Iris pigment epithelial cell (primary cell): ENCODE data around the gene ATP2B2.

Experiments
- DNase-seq: peaks from one replicate; pipeline ENCODE4 v3.0.0-alpha.2; 2011; ENCODE audit warnings: low read depth

Gene ATP2B2

DNA sequence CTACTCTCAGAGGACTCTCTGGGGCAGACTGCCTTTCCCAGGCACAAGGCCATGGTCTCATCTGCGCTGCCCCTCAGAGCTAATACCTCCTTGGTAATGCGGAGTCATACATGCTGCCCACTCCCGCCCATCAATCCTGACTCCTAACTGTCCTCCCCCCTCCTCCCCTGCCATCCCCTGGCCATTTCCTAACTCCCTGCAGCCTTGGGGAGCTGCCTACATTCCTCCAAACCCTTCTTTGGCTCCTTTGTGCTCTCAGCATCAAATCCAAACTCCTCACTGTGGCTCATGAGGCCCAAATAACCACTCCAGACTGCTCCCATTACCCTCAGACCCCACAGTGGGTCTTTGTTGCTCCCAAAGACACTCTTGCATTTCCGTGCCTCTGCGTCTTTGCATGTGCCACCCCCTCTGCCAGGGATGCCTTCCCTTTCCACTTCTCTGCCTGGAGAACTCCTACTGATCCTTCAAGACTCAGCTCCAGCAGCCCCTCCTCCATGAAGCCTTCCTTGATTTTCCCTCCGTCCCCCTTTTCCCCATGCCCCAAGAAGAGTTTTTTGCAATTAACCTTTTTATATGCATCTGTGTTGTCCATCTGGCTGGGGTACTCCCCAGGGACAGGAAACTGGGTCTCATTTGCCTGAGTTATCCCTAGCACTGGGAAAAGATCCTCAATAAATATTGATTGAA lies 5.5 kb upstream of the ATP2B2 start:
- DNase-seq = no peak

DNA sequence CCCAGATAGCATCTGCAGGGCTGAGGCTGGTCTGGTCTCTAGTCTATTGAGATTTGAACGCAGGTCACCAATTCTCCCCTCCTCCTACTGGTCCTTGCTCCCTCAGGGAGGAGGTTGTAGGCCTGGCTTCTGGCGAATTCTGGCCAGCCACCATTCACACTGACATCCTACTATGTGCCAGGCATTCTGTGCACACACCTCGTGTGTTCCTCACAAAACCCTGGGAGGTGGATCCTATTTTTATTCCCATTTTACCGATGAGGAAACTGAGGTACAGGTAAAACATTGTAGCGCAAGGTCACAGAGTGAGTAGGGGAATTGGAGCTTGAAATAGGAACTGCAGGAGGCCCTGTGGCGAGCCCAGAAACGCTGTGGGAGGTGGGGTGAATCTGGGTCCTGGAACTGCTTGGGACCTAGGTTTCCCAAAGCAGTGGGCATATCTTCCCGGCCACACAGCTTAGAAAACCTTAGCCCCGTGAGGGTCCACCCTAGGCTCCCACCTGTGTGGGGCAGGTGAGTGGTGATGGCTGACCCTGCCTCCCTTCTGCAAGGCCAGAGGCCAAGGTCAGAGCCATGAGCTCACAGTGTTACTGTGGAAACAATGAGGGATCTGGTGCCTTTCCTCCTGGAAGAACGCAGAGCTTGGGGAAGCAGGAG lies 4.8 kb upstream of the ATP2B2 start:
- DNase-seq = no peak

GRCh38 chr3:10509325-10509724 lies 3.9 kb upstream of the ATP2B2 start:
- DNase-seq = no peak

GRCh38 chr3:10508619-10509260 lies 3.4 kb upstream of the ATP2B2 start:
- no peak for DNase-seq

DNA sequence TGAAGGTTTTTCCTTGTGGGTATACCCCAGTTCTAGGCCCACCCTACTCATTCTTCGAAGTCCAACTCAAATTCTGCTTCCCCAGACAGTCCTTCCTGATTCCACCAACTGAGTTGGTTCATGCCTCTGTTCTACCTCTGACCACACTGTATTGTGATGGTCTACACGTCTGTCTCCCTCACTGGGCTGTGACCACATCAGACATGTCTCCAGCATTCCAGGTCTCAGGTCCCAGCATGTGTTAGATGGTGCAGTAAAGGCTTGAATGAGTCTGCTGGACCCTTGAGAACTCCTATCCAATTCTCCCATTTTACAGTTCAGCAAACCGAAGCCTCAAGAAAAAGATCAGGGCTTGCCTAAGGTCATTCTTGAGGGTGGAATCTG lies 2.8 kb upstream of the ATP2B2 start:
- DNase-seq = no peak

GRCh38 chr3:10507331-10507730 lies 1.9 kb upstream of the ATP2B2 start:
- no peak for DNase-seq

GRCh38 chr3:10506696-10507095 lies 1.3 kb upstream of the ATP2B2 start:
- DNase-seq = no peak

DNA sequence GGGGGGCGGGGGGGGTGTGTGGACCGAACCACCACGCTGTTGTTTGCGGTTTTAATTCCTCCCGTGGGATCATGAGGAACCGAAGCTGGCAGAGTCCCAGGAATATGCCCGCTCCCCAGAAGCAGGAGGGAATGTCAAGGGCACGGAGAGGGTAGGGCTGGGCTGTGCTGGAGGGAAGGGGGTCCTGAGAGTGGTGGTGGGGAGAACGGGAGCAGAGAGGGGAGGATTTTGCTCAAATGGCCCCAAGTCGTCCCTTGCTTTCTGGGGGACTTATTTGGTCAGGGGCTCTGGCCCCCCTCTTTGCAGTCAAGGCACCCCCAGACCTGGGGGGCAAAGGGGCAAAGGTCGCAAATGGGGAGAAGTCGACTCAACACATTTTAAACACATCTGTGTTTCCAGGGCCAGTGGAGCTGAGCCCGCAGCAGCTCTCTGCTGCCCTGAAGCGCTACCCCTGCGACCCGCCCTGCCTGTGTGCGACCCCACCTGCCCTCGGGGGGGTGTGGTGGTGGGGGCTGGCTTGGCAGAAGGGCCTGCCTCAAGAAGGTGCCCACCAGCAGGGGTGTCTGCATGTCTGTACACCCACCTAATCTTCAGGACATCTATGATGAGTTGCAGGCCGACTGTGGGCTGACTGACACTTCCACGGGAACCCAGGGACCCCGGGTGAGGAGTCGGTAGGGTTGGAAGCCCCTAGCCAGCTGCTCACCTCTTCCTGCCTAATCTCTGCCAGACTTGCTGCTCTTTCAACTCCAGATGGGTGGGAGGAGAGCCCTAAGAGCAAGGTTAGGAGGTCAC lies 602 bp upstream of the ATP2B2 start:
- DNase-seq = no peak

DNA sequence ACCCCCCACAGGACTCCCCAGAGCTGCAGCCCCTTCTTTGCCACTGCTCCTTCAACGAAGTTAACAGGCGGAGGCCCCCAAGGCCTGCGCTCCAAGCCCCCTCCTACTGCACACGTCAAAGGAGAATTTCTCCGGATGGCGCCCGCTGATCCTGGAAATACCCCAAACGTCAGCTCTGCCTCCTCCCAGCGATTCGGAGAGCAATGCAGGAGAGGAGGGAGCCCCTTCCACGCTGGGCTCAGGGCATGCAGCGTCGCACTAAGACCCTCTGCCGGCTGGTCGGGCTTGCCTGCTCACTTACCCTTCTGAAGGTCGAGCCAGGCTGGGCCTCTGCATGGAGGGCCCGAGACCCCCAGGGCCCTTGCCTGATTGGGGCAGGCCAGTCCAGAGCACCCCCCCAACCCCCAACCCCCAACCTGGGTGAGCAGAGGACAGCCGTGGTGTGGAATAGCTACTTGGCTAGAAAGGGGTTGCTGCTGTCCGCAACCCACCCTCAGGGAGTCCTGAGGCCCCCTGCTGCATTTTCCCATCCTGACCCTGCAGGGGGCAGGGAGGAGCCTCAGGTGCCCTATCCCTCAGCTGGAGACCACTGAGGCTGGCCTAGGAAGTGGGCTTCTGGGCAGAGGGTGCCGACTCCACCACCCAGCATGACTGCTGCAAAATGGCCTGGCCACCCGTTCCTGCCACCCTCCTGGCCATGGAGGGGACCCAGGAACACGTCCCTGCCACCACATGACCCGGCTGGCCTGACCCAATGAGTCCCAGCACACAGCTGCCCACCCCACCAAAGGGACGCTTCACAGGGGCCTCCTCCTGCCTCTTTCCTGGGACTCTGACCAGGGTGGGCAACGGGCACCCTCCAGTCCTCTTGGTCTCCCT lies 976 bp downstream of the ATP2B2 start:
- DNase-seq = no peak

- no peak for DNase-seq
Measured at GRCh38 chr3:10503217-10503796, 2.1 kb downstream of the ATP2B2 start.

DNA sequence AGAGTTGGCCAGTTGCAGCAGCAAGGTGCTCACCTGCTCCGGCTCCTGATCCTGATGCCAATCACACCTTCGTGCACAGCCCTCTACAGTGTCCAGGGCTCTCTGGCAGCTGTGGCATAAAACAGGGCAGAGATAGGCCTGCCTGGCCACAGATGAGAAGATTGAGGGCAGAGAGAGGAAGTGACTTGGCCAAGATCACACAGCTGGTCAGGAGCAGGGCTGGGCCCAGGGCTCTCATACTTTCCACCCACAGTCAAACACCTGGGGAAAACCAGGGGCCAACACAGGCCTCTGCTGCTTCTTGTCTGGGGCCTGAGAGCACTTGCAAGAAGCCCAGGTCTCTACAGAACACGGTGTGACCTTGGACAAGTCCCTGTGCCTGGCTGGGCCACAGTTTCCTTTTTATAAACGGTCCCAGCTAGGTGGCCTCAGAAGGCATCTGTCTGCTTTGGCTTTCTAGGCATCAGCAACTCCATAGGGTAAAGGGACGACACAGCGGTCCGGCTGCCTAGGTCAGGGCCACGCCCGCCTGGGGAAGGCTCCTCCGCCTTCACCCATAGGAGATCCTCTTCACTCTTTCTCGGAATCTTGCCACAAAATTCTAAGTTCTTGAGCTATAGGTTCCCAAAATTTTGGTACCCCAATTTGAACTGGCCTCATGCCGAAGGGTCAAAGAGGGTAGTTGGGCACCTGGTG lies 3.1 kb downstream of the ATP2B2 start:
- DNase-seq = no peak

DNA sequence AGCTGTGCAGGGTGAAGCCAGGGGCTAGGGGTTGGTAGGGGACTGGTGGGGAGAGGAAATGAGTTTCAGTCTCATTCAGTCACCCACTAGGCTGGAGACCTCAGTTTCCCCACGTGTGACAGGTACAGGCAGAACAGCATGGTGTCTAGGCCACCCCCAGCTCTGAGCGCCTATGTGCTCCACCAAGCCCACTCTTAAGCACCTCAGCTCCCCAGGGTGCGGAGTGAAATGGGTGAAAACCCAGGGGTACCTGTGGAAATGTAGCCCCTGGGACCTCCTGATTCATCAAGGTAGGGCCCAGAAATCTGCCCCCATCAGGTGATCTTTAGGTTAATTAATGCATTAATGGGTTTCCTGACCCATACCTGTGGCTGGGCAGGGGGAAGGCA lies 3.7 kb downstream of the ATP2B2 start:
- DNase-seq = no peak

DNA sequence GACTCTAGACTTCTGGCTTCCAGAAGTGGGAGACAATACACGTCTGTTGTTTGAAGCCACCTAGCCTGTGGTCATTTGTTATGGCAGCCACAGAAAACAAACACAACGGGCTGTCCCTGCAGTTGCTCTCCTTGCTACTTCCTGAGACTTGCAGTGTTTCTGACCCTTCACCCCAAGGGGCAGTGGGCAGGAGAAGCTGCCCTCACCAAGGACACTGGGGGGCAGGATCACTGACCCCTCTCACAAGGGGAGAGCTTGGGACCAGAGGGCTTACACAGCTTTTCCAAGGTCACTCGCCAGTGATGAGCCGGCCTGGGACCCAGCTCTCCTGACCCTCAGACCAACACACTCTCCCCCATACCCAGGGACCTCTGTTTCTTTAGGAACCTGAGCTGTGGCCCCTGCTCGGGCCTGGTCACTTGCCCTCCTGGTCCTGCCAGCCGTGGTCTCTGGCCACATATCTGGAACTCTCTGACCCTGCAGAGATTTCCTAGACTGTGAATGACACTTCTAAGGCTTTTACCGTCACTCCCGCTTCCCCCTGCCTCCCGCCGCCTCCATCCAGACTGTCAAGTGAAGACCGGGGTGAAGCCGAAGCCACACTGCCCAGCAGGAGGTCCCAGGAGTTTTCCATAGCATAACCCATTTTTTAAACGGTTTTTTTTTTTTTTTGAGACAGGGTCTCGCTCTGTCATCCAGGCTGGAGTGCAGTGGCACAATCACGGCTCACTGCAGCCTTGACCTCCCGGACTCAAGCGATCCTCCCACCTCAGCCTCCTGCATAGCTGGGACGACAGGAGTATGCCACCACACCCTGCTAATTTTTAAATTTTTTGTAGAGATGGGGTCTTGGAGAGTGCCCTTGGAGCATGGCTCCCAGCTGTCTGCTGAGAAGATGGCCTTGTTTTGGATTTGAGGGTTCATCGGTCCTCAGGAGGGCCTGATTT lies 4.4 kb downstream of the ATP2B2 start:
- no peak for DNase-seq

GRCh38 chr3:10498271-10498670 lies 7.1 kb downstream of the ATP2B2 start:
- no peak for DNase-seq

- no peak for DNase-seq
Measured at GRCh38 chr3:10497439-10497838, 7.9 kb downstream of the ATP2B2 start.

GRCh38 chr3:10496121-10496863 lies 9.1 kb downstream of the ATP2B2 start:
- DNase-seq = no peak

DNA sequence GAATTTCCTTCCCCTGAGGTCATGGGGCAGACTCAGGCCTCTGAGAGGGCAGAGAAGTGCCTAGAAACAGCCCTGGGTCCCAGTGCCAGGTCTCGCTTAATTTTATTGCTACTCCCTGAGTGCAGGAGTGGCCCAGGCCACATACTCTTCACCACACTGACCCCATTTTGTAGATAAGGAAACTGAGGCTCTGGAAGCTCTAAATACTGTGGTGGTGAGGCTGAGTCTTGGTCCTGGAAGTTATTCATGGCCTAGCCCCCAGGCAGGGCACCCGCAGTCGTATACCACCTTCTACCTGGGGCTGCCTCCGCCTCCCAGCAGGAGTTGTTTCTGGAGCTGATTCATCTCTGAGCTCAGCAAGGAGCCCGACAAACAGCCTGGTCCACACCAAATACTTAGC lies 9.8 kb downstream of the ATP2B2 start:
- DNase-seq = no peak

DNA sequence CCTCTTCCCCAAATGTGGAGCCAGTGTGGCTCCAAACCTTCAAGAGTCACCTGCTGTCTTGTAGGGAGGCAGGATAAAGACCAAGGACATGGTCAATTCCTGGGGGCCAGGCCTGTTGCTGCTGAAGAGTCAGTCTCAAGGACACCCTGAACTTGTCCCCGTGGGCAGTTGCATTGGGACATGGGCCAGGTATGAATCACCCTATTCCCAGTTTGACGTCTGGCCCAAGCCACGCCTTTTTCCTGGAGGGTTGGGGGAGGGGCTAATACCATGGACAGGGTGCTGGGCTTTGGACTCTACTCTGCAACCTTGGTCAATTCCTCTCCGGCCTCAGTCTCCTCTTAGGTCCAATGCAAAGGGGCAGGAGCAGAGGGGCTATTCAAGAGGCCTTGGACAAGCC lies 10.4 kb downstream of the ATP2B2 start:
- DNase-seq = peak; percentile 31

DNA sequence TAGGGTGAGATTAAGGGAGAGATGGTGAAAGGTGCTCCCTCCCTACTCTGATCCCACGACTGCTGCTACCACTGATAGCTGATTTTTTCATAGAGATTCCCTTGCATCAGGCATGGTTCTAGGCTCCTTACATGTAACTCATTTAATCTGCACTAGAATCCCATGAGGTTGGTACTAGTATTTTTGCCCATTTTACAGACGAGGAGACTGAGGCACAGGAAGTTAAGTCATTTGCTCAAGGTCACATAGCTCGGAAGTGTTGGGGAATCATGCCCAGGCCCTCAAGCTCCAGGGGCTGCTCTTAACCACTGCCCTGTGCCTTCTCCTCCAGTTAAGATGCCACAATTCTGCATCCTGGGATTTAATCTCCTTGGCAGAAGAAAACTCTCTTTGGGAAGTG lies 11.2 kb downstream of the ATP2B2 start:
- DNase-seq = no peak
